SH-SY5Y (cell line): ENCODE data around the gene SNPH.

Experiments
- GATA2 ChIP-seq: IDR thresholded peaks from 2 replicates; pipeline ENCODE4 v1.6.1; 2011; ENCODE audit warnings: mild to moderate bottlenecking, low read depth, low read length
- GATA3 ChIP-seq: IDR thresholded peaks from 2 replicates; pipeline ENCODE4 v1.6.1; 2011; ENCODE audit warnings: low read depth, mild to moderate bottlenecking, low read length, moderate library complexity

DNA sequence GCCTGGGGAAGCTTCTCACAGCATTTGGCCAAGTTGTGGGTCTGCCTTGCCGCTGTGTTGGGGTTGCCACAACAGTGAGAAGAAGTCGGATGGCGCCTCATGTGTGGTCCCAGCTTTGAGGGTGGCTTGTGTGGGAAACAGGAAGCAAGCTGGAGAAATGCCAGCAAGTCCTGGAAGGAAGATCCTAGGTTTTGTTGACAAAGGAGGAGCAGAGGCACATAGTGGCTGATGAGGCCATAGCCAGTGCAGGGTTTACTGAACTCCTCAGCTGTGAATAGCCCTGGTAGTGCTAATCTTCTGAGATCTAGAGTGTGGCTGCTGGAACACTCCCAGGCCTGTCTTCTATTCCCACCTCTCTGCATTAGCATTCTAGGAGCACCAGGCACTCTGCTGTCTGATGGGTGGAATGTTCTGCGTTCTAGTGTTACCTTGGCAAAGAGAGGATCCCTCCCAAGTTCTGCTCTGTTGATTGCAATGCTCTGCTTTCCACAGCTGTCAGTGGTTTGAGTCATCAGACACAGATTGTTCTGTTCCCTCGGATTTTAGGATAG lies 25.2 kb downstream of the SNPH start:
- TF ChIP-seq GATA3 (no peak), GATA2 (no peak; the same call in 1 of the 2 replicates)
